DND-41 (cell line): ENCODE data around the gene OR3A2.

Experiments
- CTCF ChIP-seq: IDR thresholded peaks from 2 replicates; pipeline ENCODE4 v1.5.1; 2012; ENCODE audit warnings: borderline replicate concordance, low read length, moderate library complexity, mild to moderate bottlenecking; ENCODE audit not compliant: poor library complexity, severe bottlenecking; ENCODE audit errors: extremely low read depth
- EZH2 ChIP-seq: IDR thresholded peaks from 3 replicates; pipeline ENCODE4 v1.6.1; 2012; ENCODE audit warnings: borderline replicate concordance, low read depth, mild to moderate bottlenecking, moderate library complexity, low read length, inconsistent platforms; ENCODE audit not compliant: severe bottlenecking

- TF ChIP-seq CTCF (no peak), EZH2 (no peak)
These were observed 129.5 kb downstream of the OR3A2 start for GRCh38 chr17:3256575-3256974.
